OCI-M1 (cell line): Measurements from ENCODE around the gene HLA-B.

Experiments used
- DNase-seq: peaks from one replicate; lab custom pipeline; 2025; lab: John Stamatoyannopoulos, UW

Gene HLA-B

GRCh38 chr6:31352683-31353383 lies 4.1 kb downstream of the HLA-B start:
- DNase-seq, result peak; percentile 29

DNA sequence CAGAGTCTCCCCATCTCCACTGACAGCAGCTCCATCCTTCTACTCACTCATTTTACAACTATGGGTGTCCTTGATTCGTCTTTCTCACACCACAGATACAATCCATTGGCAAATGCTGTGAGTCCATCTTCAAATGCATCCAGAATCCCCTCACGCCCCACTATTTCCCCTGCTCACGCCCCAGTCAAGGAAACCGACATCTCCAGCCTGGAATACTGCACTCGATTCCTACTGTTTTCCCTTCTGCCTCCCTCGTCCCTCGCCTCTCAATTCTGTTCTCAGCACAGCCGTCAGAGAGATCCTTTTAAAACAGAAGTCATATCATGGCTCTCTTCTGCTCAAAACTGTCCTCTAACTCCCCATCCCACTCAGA lies 4.7 kb downstream of the HLA-B start:
- no peak for DNase-seq

- DNase-seq, result no peak
These were observed 5.3 kb downstream of the HLA-B start for GRCh38 chr6:31351401-31352309.

DNA sequence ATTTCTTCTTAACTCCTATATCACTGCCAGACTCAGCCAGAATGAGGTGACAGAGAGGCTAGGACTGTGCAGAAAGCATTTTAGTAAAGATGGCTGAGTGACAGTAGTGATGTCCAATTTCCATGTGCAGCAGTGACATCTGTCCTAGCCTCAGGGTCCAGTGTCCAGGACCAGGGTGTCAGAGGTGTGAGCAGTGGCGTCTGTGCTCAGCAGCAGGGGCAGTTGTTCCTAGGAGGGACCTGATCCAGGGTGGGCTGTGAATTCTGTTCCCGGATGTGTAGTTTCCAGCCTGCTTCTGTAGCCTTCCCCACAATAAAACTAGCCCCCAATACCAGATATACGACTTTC lies 6.0 kb downstream of the HLA-B start:
- no peak for DNase-seq

DNA sequence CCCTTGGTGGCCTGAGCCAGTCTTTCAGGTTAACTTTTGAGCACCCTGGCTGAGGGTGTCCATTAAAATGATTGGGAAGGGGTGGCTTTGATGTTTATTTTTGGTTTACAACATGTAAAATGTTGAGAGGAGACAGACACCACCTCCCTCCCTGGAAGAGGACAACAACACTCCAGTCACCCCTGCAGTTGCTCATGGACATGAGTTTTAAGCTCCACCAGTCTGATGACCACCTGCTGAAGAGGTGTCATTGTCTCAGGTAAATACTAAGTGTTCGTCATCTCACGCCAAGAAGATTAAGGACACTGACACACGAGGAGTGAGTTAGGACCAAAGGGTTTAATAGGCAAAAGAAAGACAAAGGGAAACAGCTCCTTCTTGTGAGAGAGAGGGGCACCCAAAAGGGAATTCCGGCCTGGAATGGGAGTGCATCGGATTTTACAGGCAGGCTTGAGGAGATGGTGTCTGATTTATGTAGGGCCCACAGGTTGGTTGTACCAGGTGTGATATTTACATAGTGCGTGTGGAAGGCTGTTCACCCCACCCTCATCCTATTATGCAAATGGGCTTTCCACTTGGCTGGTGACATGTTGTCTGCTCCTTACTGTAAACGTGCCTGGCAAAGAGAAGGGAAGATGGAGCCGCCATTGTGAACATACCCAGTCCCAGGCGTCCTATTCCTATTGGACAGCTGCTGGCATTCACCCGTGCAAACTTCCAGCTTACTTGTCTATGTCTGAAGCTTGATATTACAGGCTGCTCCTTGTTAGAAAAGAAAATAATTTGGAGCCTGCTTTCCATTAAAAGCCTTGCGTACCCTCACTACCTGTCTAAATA lies 6.6 kb downstream of the HLA-B start:
- no peak for DNase-seq

DNA sequence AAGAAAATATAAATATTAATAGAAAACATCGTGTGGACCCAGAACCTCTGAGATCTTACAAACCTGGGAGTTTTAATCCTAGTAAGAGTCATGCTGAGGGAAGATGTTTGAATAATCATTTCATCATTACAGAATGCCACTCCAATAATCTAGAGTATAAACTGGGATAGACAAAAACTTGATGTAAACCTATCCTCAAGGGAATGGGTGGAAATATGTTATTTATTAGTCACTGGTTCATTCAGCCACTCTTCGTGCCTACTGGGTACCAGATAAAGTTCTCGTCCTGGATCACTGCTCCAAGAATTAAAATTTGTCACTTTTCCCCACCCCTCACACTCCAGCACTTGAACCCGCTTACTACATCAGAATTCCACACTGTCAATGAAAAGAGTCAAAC lies 7.7 kb downstream of the HLA-B start:
- no peak for DNase-seq

DNA sequence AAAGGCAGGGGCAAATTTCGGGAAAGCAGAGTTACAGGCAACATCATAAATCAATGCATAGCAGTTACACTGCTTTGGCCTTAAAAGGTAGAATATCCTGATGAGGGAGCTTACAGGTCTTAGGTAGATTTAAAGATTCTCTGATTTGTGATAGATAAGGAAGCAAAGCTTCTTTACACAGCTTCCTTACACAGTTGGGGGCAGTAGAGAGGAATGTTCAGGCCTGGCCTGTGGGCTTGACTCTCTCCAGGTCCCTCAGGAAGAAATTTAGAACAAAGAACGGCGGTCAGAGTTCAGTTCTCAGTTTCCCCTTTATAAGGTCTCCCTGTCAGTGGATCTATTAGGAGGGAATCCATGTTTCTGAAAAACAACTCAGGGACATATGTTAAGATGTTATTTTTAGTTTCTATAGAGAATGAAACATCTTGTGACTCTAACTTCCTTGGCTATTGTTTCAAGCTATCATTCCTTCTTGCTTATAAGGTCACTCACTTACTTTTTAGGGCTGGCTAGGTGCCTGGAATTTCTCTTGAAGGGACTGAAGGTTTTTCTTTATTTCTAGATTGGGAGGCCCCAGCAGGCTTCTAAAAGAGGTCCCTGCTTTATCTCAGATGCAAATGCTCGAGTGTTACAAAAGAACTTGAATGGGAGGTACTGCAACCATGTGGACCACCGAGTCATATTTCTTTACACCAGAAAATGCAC lies 11.8 kb downstream of the HLA-B start:
- DNase-seq, result no peak

- no peak for DNase-seq
These were observed 16.8 kb downstream of the HLA-B start for GRCh38 chr6:31340228-31340627.

GRCh38 chr6:31339210-31339609 lies 17.8 kb downstream of the HLA-B start:
- DNase-seq, result no peak

- DNase-seq, result no peak
These were observed 20.0 kb downstream of the HLA-B start for GRCh38 chr6:31336896-31337496.

DNA sequence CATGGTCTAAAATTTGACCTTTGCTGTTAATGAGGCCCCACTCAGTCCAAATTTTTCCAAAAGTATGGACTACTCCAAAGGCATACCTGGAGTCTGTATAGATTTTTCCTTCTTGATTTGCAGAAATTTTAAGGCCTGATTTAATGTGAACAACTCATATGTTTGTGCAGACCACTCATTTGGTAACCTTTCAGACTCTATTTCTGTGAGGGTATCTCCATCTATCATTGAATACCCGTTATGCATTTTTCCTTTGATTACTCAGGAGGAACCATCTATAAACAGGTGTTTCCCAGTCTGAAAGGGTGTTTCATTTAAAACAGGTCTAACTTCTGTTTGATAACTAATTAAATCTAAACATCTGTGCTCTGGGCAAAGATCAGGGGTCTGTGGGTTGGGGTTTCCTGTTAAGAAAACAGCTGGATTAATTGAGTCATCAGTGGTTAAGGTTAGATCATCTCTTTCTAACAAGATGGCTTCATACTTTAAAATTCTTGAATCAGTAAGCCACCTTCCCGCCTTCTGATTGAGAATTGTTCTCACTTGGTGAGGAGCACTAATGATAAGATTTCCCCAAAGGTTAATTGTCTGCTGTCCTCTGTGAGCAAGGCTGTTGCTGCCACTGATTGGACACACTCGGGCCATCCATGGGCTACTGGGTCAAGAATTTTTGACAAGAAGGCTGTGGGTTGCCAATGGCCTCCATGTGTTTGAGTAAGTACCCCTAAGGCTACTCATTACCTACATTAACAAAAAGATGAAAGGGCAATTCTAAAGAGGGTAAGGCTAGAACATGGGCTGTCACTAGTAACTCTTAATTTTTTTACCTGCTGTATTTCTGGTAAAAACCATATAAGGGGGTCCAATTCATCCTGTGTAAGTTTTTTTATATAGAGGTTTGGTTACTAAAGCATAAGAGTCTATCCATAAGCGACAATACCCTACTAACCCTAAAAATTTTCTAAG lies 24.1 kb downstream of the HLA-B start:
- DNase-seq, result peak; percentile 37

DNA sequence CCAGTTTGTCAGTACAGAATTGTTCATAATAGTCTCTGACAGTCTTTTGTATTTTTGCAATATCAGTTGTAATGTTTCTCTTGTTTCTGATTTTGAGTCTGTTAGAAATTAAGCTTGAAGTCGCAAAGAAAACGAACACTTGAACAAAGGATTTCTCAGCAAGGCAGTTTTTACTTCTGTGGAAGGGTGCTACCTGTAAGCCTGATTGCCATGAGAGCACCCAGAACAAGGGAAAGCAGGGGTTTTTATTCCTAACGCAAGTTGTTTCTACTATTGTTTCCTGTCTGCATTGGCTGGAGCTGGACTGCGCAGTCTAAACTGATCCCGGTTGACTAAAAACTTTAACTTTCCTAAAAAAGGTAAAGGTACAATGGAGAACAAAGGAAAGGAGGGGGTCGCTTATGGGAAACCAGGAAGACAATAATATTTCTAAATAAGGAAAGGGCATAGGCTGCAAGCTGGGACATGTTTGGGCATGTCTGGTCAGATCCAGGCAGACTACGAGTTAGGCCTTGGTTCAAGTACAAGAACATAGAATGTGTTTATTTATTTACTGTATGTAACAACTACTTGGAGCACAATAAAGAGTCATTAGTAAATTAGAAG lies 28.5 kb downstream of the HLA-B start:
- DNase-seq, result no peak

DNA sequence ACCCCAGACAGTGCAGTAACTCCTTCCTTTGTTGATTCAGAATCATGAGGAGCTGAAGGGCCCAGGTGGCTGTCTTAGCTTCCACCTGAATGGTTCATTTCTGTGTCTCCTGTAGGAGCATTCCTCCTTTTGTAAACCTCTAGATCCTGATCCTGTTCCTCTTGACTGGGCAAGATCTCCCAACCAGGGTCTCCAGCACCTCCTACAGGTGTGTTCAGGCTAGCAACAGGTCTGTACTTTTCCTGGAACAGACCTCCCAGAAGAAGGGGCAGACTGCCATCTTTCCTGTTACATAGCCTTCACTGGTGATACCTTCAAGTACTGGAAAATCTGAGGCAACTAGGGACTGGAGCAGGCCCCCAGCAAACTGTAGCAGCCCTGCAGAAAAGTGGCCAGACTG lies 35.2 kb downstream of the HLA-B start:
- peak; percentile 16 for DNase-seq

DNA sequence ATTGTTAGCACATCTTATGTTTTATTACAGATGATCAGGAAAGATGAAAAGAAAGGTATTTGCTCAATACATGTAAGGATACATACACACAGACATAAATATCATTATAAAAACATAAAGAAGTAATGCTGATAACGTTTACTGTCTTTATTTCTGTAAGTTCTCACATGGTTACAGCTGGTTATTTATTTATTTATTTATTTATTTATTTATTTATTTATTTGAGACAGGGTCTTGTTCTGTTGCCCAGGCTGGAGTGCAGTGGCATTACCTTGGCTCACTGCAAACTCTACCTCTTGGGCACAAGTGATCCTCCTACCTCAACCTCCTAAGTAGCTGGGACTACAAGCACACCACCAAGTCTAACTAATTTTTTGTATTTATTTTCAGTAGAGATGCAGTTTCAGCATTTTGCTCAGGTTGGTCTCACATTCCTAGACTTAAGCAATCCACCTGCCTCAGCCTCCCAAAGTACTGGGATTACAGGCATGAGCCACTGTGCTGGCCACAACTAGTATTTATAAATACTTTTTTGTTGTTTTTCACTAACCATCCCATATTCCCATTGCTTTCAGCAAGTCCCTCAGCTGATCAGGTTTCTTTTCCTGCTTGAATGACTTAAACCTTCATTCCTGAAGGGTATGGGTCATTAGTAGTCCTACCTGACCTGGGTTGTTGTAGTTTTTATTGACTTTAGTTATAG lies 35.8 kb downstream of the HLA-B start:
- no peak for DNase-seq

DNA sequence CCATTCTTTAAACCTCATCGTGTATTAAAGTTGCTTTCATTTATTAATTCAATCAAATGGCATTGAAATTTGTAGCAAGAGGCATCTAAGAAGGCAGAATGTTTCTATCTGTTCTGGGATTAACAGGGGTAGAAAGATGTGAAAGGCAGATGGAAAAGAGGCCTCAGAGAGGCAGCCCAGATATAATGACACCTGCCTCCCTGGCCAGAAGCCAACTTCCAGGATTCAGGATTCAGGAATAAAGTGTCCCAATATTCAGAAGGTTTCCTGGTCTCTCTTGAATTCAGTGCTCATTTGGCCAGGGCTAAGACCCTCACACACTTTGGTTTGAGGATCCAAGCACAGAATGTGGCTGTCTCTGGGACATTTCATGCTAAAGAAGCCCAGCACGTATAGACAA lies 39.9 kb downstream of the HLA-B start:
- DNase-seq, result no peak

GRCh38 chr6:31309641-31310040 lies 47.3 kb downstream of the HLA-B start:
- no peak for DNase-seq

DNA sequence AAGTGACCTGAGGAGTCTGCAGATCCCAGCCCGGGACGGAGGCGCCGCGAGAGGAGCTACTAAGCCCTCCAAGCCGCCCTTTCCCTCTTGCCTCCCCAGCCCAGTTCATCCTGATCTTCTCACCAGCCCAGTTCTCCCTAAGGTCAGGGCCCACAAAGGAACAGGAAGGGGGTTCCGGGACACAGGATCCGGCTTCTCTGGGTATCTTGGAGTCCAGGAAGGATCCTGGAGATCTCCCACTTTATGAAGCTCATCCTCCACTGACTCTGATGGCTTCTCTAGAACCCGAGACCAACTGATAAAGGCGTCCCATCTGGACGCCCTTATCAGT lies 48.2 kb downstream of the HLA-B start:
- no peak for DNase-seq

- no peak for DNase-seq
These were observed 48.7 kb downstream of the HLA-B start for GRCh38 chr6:31308050-31308844.

- no peak for DNase-seq
These were observed 49.3 kb downstream of the HLA-B start for GRCh38 chr6:31307669-31308049.
